GM19328 (cell line): ENCODE measurements around the gene COL16A1.

Source experiments
- ATAC-seq: cut with Tn5 transposase; IDR thresholded peaks from one replicate; pipeline ENCODE4 v1.9.1; 2021; ENCODE audit warnings: mild to moderate bottlenecking, moderate library complexity; ENCODE audit not compliant: unreplicated experiment

Gene COL16A1

DNA sequence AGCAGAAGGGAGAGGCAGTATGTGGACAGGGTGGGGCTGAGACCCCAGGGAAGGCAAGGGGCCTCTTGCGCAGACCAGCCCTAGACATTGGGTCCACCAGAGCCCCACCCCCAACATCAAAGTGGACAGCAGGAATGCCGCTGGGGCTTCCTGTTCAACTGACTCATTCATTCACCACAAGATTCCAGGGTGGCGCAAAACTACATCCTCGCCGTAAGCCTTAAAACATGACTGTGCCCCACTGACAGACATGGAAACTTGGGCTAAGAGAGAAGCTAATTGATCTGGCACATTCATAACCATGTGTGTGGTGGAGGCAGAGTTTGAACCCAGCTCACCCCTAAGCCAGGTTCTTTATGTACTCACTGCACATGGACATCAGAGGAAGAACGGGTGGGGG is 14.0 kb downstream of the COL16A1 start:
- no peak for ATAC-seq

- ATAC-seq, result no peak
These were observed 14.4 kb downstream of the COL16A1 start for GRCh38 chr1:31689379-31689778.

DNA sequence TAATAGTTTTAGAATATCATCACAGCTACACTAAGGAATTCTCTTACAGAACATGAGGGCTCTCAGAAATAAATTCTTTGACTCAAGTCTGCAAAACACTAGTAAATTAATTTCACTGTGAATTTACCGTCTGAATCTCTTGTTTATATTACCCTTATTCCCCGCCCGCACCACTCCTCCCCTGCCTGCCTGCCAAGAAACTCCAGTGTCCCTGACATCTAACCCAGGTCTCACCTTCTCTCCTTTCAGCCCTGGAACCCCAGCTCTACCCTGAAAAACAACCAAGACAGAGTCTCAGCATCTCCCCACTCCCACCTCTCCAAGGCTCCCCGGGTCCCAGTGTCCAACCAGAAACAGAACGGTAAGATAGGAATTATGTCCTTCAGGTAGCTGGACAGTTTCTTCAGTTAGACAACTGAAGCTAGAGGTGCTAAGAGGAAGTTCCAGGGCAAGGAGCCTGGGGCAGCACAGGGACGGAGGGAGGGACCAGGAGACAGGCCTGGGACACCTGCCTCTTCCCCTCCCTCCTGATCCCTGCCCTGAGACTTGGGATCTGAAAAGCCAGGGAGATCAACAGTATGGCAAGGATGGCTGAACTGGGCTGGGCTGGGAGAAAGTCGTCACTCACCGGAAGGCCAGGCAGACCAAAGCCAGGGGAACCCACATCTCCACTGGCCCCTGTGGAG is 15.4 kb downstream of the COL16A1 start:
- no peak for ATAC-seq

- ATAC-seq, result no peak
These were observed 16.2 kb downstream of the COL16A1 start for GRCh38 chr1:31687601-31688000.

DNA sequence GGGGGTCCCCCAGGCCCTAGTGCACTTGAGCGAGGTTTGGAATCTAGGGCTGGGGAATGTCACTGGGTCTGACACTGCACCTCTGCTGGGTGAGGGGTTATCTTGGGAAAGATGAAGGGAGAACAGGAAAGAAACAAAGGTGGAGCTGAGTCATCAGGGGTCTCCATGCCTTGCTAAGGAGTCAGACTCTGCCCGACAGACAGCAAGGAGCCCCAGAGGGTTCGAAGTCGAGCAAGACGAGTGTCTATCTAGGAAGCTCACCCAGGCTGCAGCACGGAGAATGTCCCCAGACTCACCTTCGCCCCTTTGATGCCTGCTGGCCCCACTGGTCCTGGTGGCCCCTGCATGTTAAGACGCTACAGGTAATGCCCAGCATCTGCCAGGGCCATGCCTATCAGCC is 18.0 kb downstream of the COL16A1 start:
- ATAC-seq, result no peak

- no peak for ATAC-seq
These were observed 19.8 kb downstream of the COL16A1 start for GRCh38 chr1:31683997-31684396.

GRCh38 chr1:31681415-31681814 is 22.4 kb downstream of the COL16A1 start:
- ATAC-seq, result no peak

- ATAC-seq, result no peak
These were observed 24.1 kb downstream of the COL16A1 start for GRCh38 chr1:31679676-31680230.

DNA sequence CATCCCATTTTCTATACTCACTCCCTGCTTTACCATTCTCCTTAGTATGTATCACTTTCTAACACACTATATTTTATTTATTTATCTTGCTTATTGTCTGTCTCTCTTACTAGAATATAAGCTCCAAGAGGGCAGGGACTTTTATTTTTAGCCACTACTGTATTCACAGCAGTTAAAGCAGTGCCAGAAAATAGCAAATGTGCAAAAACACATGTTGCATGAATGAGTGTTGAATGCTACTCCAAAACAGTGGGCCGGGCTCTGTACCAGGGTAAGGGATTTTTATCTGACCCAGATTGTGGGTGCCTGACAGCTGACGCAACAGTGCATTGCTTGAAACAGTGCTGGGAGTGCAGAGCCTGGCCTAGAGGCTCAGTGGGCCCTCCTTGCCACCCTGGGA is 24.7 kb downstream of the COL16A1 start:
- ATAC-seq, result no peak

GRCh38 chr1:31678681-31679080 is 25.1 kb downstream of the COL16A1 start:
- no peak for ATAC-seq

GRCh38 chr1:31677949-31678348 is 25.9 kb downstream of the COL16A1 start:
- no peak for ATAC-seq

GRCh38 chr1:31677401-31677800 is 26.4 kb downstream of the COL16A1 start:
- ATAC-seq, result no peak

GRCh38 chr1:31675756-31676155 is 28.1 kb downstream of the COL16A1 start:
- no peak for ATAC-seq

- ATAC-seq, result no peak
These were observed 28.7 kb downstream of the COL16A1 start for GRCh38 chr1:31675161-31675560.

- no peak for ATAC-seq
These were observed 29.2 kb downstream of the COL16A1 start for GRCh38 chr1:31674626-31675025.

DNA sequence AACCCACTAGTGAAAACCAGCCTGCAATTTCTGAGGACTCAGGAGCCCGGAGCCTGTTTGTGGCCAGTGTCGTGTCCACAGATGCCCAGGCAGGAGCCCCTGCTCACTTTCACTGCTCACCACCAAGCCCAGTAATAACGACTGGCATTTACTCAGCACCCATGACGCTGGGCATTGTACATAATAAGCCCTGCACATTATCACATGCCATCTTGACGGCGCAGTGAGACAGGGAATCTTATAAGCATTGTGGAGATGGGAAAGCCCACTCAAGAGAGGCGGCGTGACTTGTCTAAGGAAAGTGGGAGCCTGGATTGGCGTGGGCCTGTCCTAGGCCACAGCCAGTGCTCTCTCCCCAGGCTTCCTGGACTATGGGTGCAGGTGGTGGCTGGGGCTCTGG is 30.4 kb downstream of the COL16A1 start:
- no peak for ATAC-seq

GRCh38 chr1:31672986-31673385 is 30.8 kb downstream of the COL16A1 start:
- no peak for ATAC-seq

- ATAC-seq, result no peak
These were observed 32.1 kb downstream of the COL16A1 start for GRCh38 chr1:31671561-31672201.

DNA sequence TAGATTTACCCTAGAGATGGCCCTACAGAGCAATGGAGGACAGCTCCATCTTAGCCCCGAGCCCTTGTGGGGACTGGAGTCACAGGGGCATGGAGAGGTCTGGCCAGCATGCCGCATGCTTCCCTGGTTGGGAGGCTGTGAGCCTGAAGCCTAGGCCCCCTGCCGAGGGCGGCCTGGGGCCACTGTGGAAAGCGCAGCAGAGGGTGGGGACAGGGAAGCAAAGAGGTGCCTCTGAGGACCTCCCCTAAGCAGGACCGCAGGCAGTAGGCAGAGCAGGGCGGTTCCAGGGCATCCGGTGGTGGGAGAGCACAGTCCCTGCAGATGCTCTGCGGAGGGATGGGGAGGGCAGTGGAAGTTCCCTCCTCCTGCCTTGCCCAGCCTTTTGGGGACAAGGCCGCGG is 32.7 kb downstream of the COL16A1 start:
- no peak for ATAC-seq

DNA sequence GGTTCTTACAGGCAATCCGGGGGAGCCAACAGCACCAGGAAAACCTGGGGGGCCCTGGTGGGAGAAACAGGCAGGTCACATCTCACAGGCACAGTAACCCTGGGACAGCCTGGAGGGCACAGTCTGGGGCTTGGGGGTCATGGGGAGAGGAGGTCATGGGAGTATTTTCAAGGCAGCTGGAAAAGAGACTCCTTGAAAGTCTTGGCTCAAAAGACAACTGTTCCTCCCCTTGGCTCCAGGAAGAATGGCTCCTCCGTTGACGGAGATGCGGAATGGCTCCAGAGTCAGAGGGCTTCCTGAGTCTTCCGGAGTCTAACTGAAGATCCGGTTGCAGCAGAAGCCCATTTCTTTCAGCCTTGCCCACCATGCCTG is 33.2 kb downstream of the COL16A1 start:
- ATAC-seq, result no peak

DNA sequence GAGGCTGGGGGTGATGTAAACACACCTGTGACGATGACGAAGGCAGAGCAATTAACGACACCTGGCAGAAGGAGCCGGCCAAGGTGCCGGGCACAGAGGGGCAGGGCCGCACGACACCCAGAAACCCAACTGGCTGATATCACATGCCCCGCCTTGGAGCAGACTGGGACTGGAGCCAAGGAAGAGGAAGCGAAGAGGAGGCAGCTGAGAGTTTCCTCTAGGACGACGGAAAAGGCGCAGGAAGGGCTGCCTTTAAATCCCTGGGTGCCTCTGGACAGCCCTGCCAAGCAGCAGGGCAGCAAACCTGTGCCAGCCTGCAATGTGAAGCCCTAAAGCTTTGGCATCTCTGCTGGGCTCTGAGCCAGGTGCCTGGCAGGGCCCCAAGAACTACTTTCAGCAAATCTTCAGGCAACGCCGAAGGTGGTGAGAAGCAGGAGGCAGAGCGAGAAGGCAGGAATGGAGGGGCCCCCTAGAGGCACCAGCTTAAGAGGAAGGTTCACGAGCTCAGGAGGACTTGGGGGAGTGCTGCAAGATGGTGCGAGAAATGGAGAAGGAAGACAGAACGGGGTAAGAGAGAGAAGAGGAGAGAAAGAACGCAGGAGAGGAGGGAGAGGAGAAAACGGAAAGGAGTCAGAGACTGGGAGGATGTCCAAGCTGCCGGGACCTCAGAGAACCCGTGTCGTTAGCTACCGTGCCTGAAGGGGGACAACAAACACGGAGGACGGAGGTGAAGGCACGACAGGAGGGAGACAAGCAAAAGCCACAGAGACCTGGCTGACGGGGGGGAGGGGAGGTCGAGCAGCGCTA is 33.8 kb downstream of the COL16A1 start:
- ATAC-seq, result no peak

DNA sequence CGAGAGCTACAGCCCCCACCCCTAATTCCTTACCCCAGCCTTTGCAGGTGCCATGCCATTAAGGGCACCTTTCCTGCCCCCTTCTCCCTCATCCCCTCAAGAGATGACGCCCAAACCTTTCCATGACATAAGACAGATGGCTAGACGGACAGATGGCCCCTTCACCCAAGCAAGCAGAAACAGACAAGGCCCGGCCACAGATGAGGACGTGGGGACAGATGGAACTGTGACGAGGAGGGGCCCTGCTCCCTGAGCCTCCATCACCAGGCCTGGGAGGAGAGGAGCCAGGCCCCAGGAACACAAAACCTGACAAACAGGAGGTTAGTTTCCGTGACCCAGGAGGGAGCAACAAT is 34.4 kb downstream of the COL16A1 start:
- ATAC-seq, result no peak
